Measurements from ENCODE around the gene GPC5.

GPC5 gene

DNA sequence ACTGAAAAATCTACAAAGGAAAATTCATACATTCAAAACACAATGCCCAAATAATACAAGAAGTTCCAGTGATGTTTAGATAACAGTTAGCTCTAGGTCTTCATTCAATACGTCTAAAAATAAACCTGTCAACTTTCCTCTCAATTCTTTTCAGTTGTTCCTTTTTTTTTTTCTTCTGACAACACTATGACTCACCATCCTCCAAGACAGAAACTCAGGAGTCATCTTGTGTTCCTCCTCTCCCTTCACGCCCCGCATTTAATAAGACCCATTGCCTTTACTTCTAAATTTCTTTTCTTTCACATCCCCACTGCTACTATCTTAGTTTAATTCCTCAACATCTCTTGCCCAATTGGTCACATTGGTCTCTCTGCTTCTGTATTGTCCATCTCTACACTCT is 759.9 kb downstream of the GPC5 start:
- no peak for DNase-seq (ENCODE audit: low spot score)

GRCh38 chr13:92164822-92165221 is 766.4 kb downstream of the GPC5 start:
- no peak for DNase-seq (ENCODE audit: low spot score)

GRCh38 chr13:92172191-92172590 is 773.8 kb downstream of the GPC5 start:
- no peak for DNase-seq (ENCODE audit: low spot score)

- no peak for DNase-seq (ENCODE audit: low spot score)
Observed at GRCh38 chr13:92173254-92173653, 774.8 kb downstream of the GPC5 start.

- DNase-seq (ENCODE audit: low spot score): peak; percentile 13
Observed at GRCh38 chr13:92175330-92175729, 776.9 kb downstream of the GPC5 start.

DNA sequence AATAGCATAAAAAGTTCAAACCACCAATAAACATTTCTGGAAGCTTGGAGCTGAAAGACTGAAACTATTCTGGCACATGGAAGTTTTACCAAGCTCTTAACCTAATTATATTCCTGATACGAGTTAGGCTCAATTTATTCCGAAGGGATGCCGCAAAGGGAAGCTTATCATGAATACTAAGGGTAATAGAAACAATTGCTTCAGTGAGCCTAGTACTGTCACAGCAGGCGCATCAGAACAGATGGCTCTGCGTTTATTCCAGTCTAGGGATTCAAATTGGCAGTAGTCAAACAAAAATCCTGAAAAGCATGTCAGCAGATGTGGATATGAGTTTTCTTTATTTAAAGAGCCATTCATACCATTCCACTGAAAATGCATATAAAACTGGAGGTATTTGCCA is 779.5 kb downstream of the GPC5 start:
- DNase-seq (ENCODE audit: low spot score): no peak

GRCh38 chr13:92179223-92179622 is 780.8 kb downstream of the GPC5 start:
- no peak for DNase-seq (ENCODE audit: low spot score)

DNA sequence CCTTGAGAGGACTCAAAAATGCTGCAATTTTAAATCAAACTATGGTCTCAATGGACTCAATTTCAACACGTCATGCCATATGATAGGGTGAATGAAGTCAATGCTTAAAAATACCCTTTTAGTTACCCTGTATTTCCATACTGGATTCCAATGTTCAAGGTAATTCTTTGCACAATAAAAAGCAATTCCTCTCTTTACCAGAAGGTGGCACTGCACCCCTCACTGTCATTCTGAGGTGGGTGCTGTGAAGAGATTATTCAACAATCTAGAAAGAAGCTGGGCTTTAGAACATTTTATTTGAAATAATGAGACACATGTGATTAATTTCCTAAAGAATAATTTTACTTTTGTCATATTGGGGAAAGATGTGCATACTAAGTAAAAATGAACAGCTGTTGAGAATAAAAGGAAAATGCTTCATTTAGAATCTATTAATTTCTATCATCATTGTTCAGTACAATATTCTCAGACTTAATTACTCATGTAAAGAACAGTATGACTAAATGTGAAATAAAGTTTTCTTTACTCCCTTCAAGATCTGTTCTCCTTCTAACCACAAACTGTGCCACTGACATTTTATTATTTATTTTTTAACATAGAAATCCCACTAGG is 789.1 kb downstream of the GPC5 start:
- peak; percentile 20 for DNase-seq (ENCODE audit: low spot score)

DNA sequence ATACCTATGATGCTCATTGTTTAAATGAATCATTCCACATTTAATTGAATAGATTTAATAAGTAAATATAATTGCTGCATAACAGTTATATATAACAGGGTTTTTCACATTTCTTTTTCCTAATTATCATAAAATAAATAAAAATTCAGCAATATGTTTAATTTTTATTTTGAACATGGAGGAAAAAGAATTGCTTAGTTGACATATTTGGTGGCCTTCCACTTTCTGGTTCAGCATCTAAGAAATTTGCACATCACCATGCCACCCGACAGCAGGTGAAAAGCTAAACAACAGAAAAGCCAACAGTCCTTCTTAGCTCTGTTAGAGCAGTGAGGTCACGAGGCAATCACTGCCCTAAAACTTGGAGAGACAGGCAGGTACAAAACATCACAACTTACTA is 790.2 kb downstream of the GPC5 start:
- no peak for DNase-seq (ENCODE audit: low spot score)

- no peak for DNase-seq (ENCODE audit: low spot score)
Observed at GRCh38 chr13:92196591-92197256, 798.3 kb downstream of the GPC5 start.

DNA sequence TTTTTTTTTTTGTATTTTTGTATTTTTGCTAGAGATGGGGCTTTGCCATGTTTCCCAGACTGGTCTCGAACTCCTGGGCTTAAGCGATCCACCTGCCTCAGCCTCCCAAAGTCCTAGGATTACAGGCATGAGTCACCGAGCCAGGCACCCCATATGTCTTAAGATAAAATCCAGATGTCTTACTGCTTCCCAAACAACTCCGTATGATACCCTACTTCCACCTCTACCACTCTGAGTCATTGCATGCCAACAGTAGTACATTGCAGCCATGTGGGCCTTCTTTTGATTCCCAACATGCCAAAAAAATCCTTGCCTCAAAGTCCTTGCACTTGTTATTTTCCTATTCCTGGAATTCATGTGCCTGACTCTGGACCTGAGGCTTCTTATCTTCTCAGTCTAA is 799.2 kb downstream of the GPC5 start:
- no peak for DNase-seq (ENCODE audit: low spot score)

DNA sequence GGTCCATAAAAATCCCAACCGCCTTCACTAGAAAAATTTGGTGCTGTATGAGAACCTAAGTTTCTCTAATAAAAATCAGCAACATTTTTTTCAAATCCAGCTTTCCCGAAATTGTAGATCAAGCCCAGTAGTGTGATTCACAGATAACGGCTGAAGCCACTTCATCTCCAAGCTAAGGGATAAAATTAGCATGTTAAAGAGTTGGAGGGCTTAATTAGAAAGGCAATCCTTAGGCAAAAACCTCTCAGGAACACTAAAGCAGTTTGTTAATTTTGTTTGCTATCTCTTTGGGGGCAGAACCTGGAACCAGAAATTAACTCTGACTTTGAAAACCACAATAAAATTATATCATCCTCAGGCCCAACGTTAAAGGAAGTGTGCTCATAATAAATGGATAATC is 820.2 kb downstream of the GPC5 start:
- no peak for DNase-seq (ENCODE audit: low spot score)

DNA sequence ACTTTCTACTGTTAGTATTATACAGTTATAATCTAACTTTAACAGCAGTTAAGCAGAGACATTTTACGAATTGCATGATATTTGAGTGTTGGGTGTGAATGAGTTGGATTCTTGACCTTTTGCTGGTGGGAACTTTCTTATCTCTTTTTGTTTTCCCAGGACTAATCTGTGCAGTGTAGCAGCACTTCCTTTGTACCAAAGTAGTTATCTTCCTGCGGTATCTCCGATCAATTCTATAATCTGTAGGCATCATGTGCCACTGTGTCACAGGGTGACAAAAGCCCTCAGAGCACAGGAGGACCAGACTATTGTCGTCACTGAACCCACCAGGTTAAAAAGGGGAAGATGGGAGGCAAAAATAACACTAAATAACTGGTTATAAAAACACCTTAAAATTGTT is 823.5 kb downstream of the GPC5 start:
- peak; percentile 2 for DNase-seq (ENCODE audit: low spot score)

DNA sequence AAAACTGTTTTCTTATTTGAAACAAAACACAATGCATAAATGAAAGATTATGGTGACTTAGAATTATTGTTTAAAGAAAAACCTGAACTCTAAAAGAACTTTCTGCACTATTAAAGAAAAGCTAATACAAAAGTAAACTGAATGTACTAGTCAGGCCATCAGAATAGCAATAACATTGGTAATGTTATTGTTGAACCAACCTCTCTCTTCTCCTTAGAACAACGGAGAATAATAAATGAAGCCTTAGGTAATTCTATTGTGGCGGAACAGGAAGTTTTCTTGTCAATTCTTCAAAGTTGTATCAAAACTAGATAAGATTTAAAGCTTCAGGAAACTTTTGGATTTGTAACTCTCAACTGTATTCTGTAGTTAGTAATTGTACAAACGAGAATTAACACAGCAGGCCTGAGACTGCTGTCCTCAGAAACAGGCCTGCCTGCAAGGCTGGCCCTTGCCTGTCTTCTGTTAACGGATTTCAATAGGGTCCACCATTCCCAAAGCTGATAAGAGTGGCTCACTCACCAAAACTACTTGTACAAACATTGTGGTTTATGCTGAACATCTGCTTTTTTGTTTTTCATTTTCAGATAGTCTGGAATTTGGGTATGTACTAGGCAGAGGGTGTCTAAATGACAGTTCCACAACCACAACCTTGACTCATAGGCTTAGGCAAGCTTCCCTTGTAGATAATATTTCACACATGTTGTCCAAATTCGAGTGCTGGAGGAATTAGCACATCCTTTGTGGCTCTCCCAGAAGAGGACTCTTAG is 825.8 kb downstream of the GPC5 start:
- no peak for DNase-seq (ENCODE audit: low spot score)

DNA sequence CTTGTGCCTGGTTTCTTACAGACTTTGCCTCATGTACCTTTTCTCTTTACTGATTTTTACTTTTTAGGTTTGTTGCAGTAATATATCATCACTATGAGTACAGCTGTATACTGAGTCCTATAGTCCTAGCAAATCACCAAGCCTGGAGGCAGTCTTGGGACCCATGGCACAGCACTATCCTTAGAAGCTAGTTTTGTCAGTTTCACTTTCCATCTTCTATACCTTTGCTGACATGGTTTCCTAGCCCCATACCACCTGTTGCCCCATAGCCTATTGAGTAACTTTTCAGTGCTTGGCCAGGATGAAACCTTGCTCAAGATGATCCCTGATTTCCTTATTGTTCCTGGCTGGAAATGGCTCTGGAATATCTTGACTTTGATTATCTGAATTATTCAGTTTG is 826.4 kb downstream of the GPC5 start:
- peak; percentile 3 for DNase-seq (ENCODE audit: low spot score)

DNA sequence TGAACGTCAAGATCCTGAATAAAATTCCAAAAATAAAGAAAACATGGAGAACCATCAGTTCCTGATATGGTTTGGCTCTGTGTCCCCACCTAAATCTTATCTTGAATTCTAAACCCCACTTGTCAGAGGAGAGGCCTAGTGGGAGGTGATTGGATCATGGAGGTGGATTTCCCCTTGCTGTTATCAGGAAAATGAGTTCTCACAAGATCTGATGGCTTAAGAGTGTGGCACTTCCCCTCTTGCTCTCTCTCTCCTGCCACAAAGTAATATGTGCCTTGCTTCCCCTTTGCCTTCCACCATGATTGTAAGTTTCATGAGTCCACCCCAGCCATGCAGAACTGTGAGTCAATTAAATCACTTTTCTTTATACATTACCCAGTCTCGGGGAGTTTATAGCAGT is 827.4 kb downstream of the GPC5 start:
- DNase-seq (ENCODE audit: low spot score): no peak

DNA sequence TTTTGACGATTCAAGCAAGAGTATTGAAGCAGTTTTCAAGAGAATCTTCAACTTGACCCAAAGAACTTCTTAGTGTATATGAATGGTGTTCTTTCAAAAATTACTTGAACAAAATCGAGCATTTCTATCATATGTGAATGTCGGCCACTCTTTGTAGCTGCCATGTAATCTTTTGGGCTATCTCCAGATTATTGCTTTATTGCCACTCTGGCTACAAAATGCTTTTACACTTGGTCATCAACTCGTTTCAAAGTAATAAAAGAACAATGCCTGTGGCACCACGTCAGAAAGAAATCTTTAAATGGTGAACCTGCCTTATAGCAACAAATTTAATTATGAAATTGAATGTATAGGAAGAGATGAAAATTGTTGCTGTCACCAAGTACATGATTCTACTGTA is 834.5 kb downstream of the GPC5 start:
- DNase-seq (ENCODE audit: low spot score): no peak

DNA sequence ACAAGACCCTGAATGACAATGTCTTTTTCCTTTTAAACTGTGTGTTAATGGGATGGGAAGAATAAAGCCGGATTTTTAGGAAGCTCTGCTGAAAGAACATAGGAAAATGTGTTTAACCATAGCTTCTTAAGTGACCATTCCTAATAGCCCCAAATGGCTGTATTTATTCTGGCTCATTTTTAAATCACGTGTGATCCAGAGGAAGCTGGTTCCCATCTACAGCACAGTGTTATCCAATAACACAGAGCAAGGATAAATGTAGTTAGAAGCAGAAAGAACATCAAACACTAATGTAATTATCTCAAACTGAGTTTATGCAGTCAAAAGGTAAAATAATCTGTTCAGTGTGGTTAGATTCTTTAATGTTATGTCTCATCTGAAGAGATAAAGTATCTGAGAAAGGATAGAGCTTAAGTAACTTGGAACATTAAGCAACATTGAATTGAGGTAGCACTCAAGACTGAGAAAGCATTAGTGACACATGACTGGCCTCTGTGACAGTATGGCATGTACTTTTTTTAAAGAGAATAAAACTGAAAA is 853.3 kb downstream of the GPC5 start:
- DNase-seq (ENCODE audit: low spot score): no peak

DNA sequence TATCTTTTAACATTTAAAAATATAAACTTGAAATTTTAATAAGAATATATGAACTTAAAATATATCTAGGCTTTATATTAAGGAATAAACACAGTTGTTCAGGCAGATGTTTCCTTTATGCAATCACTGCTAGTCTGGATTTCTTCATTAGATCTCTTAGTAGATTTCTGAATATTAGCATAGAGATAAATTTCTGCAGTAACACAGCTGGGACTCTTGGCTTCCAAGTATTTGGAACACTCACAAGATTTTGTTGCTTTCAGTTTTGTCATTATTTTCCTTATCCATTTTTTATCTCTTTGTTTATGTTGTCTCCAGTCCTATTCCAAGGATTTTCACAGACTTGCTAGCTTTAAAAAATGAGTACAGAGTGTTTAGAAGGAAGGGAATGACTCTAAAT is 857.1 kb downstream of the GPC5 start:
- DNase-seq (ENCODE audit: low spot score): no peak

- DNase-seq (ENCODE audit: low spot score): no peak
Observed at GRCh38 chr13:92256211-92256610, 857.8 kb downstream of the GPC5 start.

DNA sequence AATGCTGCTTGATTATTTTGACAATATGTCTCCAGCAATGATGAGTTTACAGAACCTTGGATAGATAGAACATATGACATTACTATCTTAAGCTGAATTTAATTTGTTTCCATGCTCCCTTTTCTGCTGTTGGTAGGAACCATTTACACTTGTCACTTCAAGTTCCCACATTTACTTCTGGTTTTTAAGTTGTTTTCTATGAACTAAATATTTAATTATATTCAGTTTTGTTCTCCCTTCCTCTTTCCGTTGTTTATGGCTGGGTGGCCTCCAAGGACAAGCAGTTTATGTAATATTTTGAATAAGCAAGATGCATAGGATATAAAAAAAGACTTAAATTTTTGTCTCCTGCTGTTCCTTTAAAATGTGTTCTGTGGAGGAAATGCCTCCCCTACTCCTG is 860.6 kb downstream of the GPC5 start:
- no peak for DNase-seq (ENCODE audit: low spot score)

- DNase-seq (ENCODE audit: low spot score): no peak
Observed at GRCh38 chr13:92259523-92259922, 861.1 kb downstream of the GPC5 start.

DNA sequence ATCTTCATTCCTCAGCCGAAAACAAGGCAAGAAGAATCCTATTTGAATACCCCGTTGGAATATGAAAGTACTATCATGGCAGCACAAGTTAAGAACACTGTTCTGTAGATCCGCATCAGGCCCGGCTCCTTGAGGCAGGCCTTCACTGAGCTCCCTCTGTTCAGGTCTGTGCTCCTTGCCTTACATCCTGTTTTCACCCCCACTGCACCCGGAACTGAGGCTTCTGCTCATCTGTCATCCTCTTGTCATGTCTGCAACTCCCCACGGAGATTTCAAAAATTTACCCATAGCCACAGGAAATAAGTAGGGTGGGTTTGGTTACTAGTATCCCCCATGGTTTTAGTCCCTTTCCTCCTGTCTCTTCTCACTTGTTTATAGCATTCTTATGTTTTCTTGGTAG is 861.9 kb downstream of the GPC5 start:
- no peak for DNase-seq (ENCODE audit: low spot score)
